ENCODE data around the gene MMP1. TPM values are rescaled to one million over a fixed set of nuclear protein-coding genes. Genes with fewer than 3 reads are reported as not detected.
A peak's percentile ranks its signal among the peaks of the same experiment; 100 is the strongest.
"Not testable (repeated sequence)": the region's sequence is repeated elsewhere in the genome, so short reads cannot be mapped to it uniquely, and the experiment has no call there.

MMP1 gene
- total RNA-seq, 1 experiment from 2014 or later, result not detected

- DNase-seq (ENCODE audit: low spot score), result no peak
- ATAC-seq, result no peak
- Mint-ChIP-seq H3K27ac (no peak overlapping the region; the same call in 1 of the 2 replicates), H3K4me1 (peaks cover 31% of the 10 kb centered on the region), H3K27me3 (ENCODE audit: low read depth) (no peaks in the 10 kb centered on the region; the same call in 1 of the 2 replicates), H3K4me3 (no peak overlapping the region), H3K9me3 (peaks cover 7% of the 10 kb centered on the region), H3K36me3 (peaks cover 5% of the 10 kb centered on the region; the same call in 1 of the 2 replicates)
- ChIA-PET POLR2A (no interaction called here), CTCF (interaction anchor here (1.3 kb wide), 1 partner anchor 27 kb away, joined by 3 read pairs; the partner anchor contains the start of gene MMP10)
- TF ChIP-seq GTF2I (CRISPR knock-in tag; conservative IDR thresholded peaks at IDR 0.05), result no peak
- TF ChIP-seq USF2 (CRISPR knock-in tag; IDR thresholded peaks at IDR 0.05), result no peak
- no peak for TF ChIP-seq OVOL2 (CRISPR knock-in tag; IDR thresholded peaks at IDR 0.05; ENCODE audit: borderline replicate concordance)
- no peak for TF ChIP-seq ESRRA (CRISPR knock-in tag; IDR thresholded peaks at IDR 0.05; ENCODE audit: borderline replicate concordance)
- TF ChIP-seq MLX (CRISPR knock-in tag; IDR thresholded peaks at IDR 0.05), result no peak
- no peak for TF ChIP-seq ELF4 (CRISPR knock-in tag; IDR thresholded peaks at IDR 0.05; ENCODE audit: low read depth)
Measured at GRCh38 chr11:102753267-102753666, 44.7 kb downstream of the MMP1 start.

- Mint-ChIP-seq H3K4me1 (peaks cover 42% of the 10 kb centered on the region), H3K27ac (0 out of 2 replicates have a peak overlapping the region, but pooled peaks have one; percentile 30), H3K27me3 (ENCODE audit: low read depth) (no peaks in the 10 kb centered on the region; the same call in 1 of the 2 replicates), H3K4me3 (no peak overlapping the region), H3K36me3 (peaks cover 7% of the 10 kb centered on the region), H3K9me3 (peaks cover 15% of the 10 kb centered on the region)
- CTCF ChIA-PET, result interaction anchor here (1.3 kb wide), 1 partner anchor 29 kb away, joined by 3 read pairs; the partner anchor contains the start of gene MMP10
- POLR2A ChIA-PET, result no interaction called here
- ATAC-seq (peak; percentile 85), DNase-seq (ENCODE audit: low spot score) (no peak)
- TF ChIP-seq EMX1 (CRISPR knock-in tag; IDR thresholded peaks at IDR 0.05), result 0 out of 2 replicates have a peak, but pooled peaks have one; percentile 36
- no peak for TF ChIP-seq NR1H2 (CRISPR knock-in tag; IDR thresholded peaks at IDR 0.05)
Measured at GRCh38 chr11:102751673-102752072, 46.3 kb downstream of the MMP1 start.

GRCh38 chr11:102749101-102749722 lies 48.7 kb downstream of the MMP1 start:
- TF ChIP-seq NFYB (CRISPR knock-in tag; conservative IDR thresholded peaks at IDR 0.05; ENCODE audit: low read depth) (no peak), MXD4 (CRISPR knock-in tag; IDR thresholded peaks at IDR 0.05; ENCODE audit: borderline replicate concordance) (no peak), ZNF425 (CRISPR knock-in tag; conservative IDR thresholded peaks at IDR 0.05) (no peak), NR3C1 (CRISPR knock-in tag; conservative IDR thresholded peaks at IDR 0.05; ENCODE audit: low read depth) (no peak), ATF3 (CRISPR knock-in tag; conservative IDR thresholded peaks at IDR 0.05) (no peak), ETV6 (CRISPR knock-in tag; IDR thresholded peaks at IDR 0.05) (no peak), FOXP1 (CRISPR knock-in tag; IDR thresholded peaks at IDR 0.05; ENCODE audit: borderline replicate concordance) (no peak), ZNF671 (CRISPR knock-in tag; IDR thresholded peaks at IDR 0.05) (no peak), TP53 (CRISPR knock-in tag; IDR thresholded peaks at IDR 0.05) (no peak)
- no peak for DNase-seq (ENCODE audit: low spot score)
- Mint-ChIP-seq H3K36me3 (peaks cover 8% of the 10 kb centered on the region), H3K4me3 (no peak overlapping the region), H3K27ac (no peak overlapping the region), H3K27me3 (ENCODE audit: low read depth) (no peaks in the 10 kb centered on the region), H3K4me1 (peaks cover 42% of the 10 kb centered on the region), H3K9me3 (peaks cover 22% of the 10 kb centered on the region)
- ChIA-PET POLR2A (no interaction called here), CTCF (no interaction called here)
- ATAC-seq, result peak; percentile 41

GRCh38 chr11:102746746-102747578 lies 51.0 kb downstream of the MMP1 start:
- peak; percentile 29 for DNase-seq (ENCODE audit: low spot score)
- ATAC-seq; POLR2A ChIA-PET; CTCF ChIA-PET; H3K27me3 Mint-ChIP-seq (ENCODE audit: low read depth): not testable (repeated sequence)
- peak overlapping the region; percentile 81 for H3K4me3 Mint-ChIP-seq
- H3K36me3 Mint-ChIP-seq, result peaks cover 10% of the 10 kb centered on the region
- peaks cover 22% of the 10 kb centered on the region for H3K9me3 Mint-ChIP-seq
- peak overlapping the region; percentile 92 for H3K27ac Mint-ChIP-seq
- H3K4me1 Mint-ChIP-seq, result peaks cover 32% of the 10 kb centered on the region

All from WTC11 (cell line).